Inferior parietal cortex (tissue), 1 donor: ENCODE data around the gene TRIOBP.

Experiments used
- DNase-seq: peaks from one replicate; pipeline ENCODE4 v3.0.0-alpha.2; 2016; ENCODE audit errors: extremely low spot score

TRIOBP gene

DNA sequence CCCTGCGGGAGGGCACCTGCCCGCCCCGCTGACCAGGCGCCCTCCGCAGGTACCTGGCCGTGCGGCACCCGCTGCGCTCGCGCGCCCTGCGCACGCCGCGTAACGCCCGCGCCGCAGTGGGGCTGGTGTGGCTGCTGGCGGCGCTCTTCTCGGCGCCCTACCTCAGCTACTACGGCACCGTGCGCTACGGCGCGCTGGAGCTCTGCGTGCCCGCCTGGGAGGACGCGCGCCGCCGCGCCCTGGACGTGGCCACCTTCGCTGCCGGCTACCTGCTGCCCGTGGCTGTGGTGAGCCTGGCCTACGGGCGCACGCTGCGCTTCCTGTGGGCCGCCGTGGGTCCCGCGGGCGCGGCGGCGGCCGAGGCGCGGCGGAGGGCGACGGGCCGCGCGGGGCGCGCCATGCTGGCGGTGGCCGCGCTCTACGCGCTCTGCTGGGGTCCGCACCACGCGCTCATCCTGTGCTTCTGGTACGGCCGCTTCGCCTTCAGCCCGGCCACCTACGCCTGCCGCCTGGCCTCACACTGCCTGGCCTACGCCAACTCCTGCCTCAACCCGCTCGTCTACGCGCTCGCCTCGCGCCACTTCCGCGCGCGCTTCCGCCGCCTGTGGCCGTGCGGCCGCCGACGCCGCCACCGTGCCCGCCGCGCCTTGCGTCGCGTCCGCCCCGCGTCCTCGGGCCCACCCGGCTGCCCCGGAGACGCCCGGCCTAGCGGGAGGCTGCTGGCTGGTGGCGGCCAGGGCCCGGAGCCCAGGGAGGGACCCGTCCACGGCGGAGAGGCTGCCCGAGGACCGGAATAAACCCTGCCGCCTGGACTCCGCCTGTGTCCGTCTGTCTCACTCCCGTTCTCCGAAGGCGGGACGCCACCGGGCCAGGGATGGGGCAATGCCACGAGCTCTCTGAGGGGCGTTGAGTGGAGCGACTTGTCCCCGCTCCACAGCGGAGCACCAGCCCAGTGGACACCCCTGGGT, 128.1 kb downstream of the TRIOBP start:
- no peak for DNase-seq
